NCI-H2196 (cell line): ENCODE measurements around the gene HARS1.
A peak's percentile ranks its signal among the peaks of the same experiment; 100 is the strongest.
"Not testable (repeated sequence)": the region's sequence is repeated elsewhere in the genome, so short reads cannot be mapped to it uniquely, and the experiment has no call there.

ENCODE experiments used
- DNase-seq: peaks from one replicate; lab custom pipeline; 2025; ENCODE audit not compliant: unreplicated experiment; lab: John Stamatoyannopoulos, UW

Gene HARS1

GRCh38 chr5:140690941-140691924 lies at the start of gene HARS1, which contains the start of gene HARS2:
HARS1 (minus strand) TSS chr5:140691370; CDS start chr5:140691304, 66 bp downstream.
HARS2 (plus strand) TSS chr5:140691455; CDS start chr5:140691649, 194 bp downstream.
- peak; percentile 95 for DNase-seq

DNA sequence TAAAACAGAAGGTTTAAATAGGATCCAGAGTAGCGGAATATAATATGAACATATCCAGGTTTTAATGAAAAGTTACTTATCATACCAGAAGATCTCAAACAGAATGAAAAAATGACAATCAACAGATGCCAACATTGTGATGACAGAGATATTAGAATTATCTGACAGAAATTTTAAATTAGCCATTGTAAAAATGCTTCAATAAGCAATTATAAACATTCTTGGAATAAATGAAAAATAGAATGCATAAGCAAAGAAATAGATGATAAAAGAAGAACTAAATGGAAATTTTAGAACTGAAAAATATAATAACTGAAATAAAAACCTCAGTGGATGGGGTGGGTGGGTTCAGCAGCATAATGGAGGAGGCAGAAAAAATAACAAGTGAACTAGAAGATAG lies 46.3 kb upstream of the HARS1 start:
- no peak for DNase-seq

DNA sequence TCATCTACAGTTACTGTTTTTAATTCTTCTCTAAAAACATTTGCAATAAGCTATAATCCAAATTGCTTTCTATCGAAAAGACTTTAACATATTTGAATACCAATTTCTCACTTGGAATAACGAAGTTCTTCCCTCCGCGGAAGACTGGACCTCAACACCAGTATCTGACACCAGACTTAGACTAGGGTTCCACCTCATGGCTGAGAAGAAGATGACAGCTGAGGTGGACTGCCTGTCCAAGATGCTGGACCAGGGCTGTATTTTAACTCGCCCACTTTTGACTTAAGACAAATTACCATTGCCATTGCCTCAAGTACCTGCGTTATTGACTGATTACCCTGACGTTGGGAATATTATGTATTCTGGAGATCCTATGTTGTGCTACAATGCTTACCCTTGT lies 43.2 kb upstream of the HARS1 start:
- DNase-seq, result no peak

GRCh38 chr5:140733098-140733497 lies 41.9 kb upstream of the HARS1 start:
- no peak for DNase-seq

GRCh38 chr5:140725799-140726471 lies 34.8 kb upstream of the HARS1 start:
- DNase-seq, result no peak

DNA sequence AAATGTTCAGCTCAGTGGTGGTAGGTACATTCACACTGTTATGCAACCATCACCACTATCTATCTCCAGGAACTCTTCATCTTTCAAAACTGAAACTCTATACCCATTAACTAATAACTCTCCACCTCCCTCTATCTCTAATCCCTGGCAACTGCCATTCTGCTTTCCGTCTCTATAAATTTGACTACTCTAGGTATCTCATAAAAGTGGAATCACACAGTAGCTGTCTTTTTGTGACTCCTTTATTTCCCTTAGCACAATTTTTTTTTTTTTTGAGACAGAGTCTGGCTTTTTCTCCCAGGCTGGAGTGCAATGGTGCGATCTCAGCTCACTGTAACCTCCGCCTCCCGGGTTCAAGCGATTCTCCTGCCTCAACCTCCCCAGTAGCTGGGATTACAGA lies 30.2 kb upstream of the HARS1 start:
- DNase-seq, result not testable (repeated sequence)

GRCh38 chr5:140720738-140721137 lies 29.6 kb upstream of the HARS1 start:
- DNase-seq, result not testable (repeated sequence)

DNA sequence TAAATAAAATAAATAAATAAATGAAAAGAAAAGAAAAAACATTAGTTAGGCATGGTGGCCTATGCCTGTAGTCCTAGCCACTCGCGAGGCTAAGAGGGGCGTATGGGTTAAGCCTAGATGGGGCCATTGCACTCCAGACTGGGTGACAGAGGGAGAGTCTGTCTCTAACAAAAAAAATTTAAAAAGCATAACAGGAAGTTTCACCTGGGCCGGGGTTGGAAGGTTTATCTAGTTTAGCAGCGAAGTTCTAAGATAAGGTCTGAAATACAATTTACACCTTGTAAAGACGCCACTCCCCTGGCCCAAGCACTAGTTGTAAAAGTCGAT lies 27.1 kb upstream of the HARS1 start:
- no peak for DNase-seq

GRCh38 chr5:140716238-140716637 lies 25.1 kb upstream of the HARS1 start:
- DNase-seq, result not testable (repeated sequence)

DNA sequence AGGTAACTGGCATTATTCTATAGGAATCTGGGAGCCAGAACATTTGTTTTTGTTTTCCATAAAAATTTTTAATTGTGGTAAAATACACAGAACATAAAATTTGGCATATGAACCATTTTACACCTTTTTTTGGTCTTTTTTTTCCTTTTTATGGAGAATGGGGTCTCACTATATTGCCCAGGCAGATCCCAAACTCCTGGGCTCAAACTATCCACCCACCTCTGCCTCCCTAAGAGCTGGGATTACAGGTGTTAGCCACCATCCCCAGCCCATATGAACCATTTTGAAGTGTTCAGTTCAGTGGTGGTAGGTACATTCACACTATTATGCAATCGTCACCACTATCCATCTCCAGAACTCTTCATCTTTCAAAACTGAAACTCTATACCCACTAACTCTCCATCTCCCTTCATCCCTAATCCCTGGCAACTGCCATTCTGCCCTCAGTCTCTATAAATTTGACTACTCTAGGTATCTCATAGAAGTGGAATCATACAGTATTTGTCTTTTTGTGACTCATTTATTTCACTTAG lies 22.5 kb upstream of the HARS1 start:
- no peak for DNase-seq

DNA sequence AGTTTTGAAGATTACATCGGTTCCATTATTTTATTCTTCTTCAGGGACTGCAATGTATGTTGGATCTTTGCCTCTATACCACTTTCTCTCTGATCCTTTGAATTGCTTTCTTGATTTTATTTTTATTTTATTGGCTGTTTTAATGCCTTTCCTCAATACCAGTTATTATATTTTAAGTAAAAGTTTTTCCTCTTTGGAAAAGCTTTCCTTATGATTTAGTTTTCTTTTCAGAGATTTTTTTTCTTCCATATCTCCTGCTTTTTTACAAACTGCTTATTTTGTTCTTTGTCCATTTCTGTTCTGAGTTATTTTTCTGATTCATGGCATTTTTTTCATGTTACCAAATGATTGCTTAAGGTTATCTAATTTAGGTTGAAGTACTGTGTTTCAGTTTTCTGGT lies 20.6 kb upstream of the HARS1 start:
- DNase-seq, result no peak

DNA sequence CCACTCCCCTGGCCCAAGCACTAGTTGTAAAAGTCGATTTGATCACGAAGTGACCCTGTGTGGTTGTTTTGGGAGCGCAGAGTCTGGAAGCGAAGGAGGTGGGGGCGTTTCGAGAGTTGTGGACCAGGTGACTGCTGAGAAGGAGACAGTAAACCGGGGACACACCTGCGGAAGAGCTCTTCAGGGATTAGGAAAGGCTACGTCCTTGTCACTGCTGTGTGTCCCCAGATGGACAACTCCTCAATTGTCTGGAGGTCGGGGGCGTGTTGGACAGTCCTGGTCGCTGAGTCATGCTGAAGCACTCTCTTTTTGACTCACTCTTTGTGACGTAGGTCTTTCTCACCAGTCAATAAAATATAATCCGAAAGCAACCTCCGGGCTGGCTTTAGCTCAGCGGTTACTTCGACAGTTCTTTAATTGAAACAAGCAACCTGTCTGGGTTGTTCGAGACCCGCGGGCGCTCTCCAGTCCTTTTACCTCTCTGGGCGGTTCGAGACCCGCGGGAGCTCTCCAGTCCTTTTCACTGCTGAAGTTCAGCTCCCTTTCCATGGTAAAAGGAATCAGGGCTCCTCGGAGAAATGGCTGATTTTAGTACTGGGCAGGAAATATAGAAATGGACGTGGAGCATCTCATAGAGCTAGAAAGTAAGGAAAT lies 19.9 kb upstream of the HARS1 start:
- DNase-seq, result peak; percentile 92

DNA sequence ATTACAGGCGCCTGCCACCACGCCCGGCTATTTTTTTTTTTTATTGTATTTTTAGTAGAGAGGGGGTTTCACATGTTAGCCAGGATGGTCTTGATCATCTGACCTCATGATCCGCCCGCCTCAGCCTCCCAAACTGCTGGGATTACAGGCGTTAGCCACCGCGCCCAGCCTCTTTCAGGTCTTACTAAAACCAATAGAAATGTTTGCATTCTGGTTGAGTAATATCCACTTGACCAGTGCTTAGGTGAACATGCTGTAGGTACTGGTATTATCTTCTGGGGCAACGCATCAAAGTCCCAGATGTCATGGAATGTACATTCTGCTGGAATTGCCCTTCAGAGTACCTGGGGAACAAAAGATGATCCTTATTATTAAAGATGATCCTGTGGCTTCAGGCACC lies 17.6 kb upstream of the HARS1 start:
- DNase-seq, result not testable (repeated sequence)

DNA sequence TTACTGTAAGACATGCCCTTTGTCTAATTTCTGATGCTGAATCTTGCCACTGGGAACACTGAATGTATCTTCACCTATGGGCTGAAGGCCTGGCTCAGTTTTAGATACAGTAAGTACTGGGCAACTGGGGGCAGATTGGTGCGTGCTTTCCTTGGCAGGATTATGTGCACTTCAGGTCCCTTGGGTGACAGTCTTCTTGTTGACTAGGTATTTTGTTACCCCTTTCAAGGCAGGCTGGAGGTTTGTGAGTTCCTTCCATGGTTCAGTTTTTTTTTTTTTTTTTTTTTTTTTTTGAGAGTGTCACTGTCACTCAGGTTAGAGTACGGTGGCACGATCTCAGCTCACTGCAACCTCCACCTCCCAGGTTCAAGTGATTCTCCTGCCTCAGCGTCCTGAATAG lies 16.6 kb upstream of the HARS1 start:
- DNase-seq, result no peak

GRCh38 chr5:140700177-140701144 lies 9.3 kb upstream of the HARS1 start, which contains the start of gene ZMAT2:
ZMAT2 (plus strand) TSS chr5:140700447; CDS start chr5:140700461, 14 bp downstream.
- peak; percentile 95 for DNase-seq

GRCh38 chr5:140696891-140697492 lies 5.8 kb upstream of the HARS1 start:
- no peak for DNase-seq

- DNase-seq, result no peak
Measured at GRCh38 chr5:140694276-140694675, 3.1 kb upstream of the HARS1 start.

DNA sequence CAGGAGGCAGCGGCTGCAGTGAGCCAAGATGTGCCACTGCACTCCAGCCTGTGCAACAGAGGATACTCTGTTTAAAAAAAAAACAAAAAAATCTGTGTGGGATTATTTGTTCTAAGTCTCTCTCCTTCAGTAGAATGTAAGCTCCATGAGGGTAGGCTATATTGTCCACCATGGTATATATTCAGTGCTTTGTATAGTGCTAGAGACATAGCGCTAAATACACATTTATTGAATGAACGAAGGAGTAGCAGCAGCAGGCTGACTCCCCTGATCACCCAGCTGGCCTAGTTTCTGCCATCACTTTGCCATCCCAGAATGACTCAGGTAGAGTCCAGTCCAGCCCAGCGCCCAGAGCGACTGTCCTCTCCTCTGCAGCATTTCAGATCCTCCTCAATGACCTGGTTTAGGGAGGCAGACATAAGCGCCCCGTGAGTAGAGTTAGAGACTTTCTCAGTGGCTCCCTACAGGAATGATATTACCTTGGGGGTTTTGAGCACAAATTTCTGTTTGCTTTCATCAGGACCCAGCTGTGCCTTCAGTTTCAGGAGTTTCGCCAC lies 716 bp downstream of the HARS1 start:
- DNase-seq, result no peak

DNA sequence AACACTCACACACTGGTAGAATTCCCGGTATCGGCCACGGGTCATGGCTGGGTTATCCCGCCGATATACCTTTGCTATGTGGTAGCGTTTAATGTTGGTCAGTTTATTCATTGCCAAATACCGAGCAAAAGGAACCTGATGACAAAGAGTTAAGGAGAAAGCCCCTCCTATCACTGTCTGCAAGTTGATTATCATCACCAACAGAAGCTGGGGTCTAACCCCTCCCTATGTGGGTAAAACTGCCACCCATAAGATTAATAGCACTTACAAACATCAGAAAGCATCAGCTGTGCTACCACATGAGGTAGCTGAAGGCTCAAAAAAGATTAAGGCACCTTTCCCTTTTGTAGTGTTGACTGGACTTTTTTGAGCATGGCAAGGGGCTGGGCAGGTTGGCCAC lies 12.2 kb downstream of the HARS1 start:
- DNase-seq, result no peak
